K562 (cell line): ENCODE results near the gene OPCML. TPM values are rescaled to one million over a fixed set of nuclear protein-coding genes. Genes with fewer than 3 reads are reported as not detected.

Source experiments
- ATAC-seq: fragments of 200-7000 bp; cut with Tn5 transposase; 3 replicates; pipeline ENCODE4 v1.9.1; 2020; ENCODE audit warnings: moderate library complexity
- BruUV-seq: library from RNA; stranded (reverse); fragments of 400-500 nt; replicated peaks from 2 replicates; lab custom pipeline; 2021; lab: Mats Ljungman, UMichigan
- CTCF ChIA-PET: fragments of 300-600 bp; formaldehyde crosslinking; extraction: SDS; loops from one replicate; lab custom pipeline; 2021; ENCODE audit warnings: low intra/inter-chr PET ratio; lab: Yijun Ruan, JAX
- POLR2A ChIA-PET: fragments of 300-600, 350-650 bp; sonication (Branson Sonifier 250); formaldehyde crosslinking; extraction: SDS; loops from one replicate; lab custom pipeline; 2021; ENCODE audit warnings: antibody characterized with exemption, inconsistent platforms; lab: Yijun Ruan, JAX
- DNase-seq, 4 experiments: peaks; one replicate each; pipeline versions ENCODE4 v3.0.0 to v3.0.0-alpha.2; 2011 to 2018; ENCODE audit warnings: low spot score in 3 of 4, mixed read lengths in 3 of 4; ENCODE audit errors: extremely low read depth in 1 of 4
- FAIRE-seq: peaks from 2 replicates; lab custom pipeline; 2011; peaks lifted over from hg19 to GRCh38; lab: Jason Lieb, UNC
- H2AFZ ChIP-seq: 2 replicates; pipeline ENCODE4 v1.6.0; 2011; ENCODE audit warnings: low read depth, low read length, control low read depth, inconsistent platforms
- H3K27ac ChIP-seq: fragments of 200-600 bp; 3 replicates; pipeline ENCODE4 v1.8.0; 2011; ENCODE audit warnings: low read depth, mild to moderate bottlenecking, control low read depth, inconsistent platforms, low read length, moderate library complexity, mixed read lengths; ENCODE audit errors: extremely low read depth
- H3K27me3 ChIP-seq, 2 experiments: fragments of 300-600 bp in 1 of 2; 2 replicates in 1 of 2; 3 replicates in 1 of 2; pipeline versions ENCODE4 v1.6.0 to v1.8.0; 2011; ENCODE audit warnings: inconsistent platforms in 2 of 2, low read length in 2 of 2, mild to moderate bottlenecking in 1 of 2, mixed read lengths in 1 of 2, moderate library complexity in 1 of 2; ENCODE audit not compliant: control insufficient read depth in 2 of 2, insufficient read depth in 2 of 2
- H3K36me3 ChIP-seq: fragments of 300-600 bp; 3 replicates; pipeline ENCODE4 v1.8.0; 2011; ENCODE audit warnings: mild to moderate bottlenecking, low read length, inconsistent platforms; ENCODE audit not compliant: control insufficient read depth, insufficient read depth
- H3K4me1 ChIP-seq, 2 experiments: fragments of 200-600 bp in 1 of 2; replicated peaks in 1 of 2; 2 replicates in 1 of 2; 3 replicates in 1 of 2; pipeline versions ENCODE4 v1.5.1 to v1.8.0; 2011; ENCODE audit warnings: inconsistent platforms in 2 of 2, low read length in 2 of 2, mild to moderate bottlenecking in 1 of 2, mixed read lengths in 1 of 2, moderate library complexity in 1 of 2; ENCODE audit not compliant: control insufficient read depth in 2 of 2, insufficient read depth in 2 of 2
- H3K4me2 ChIP-seq: 2 replicates; pipeline ENCODE4 v1.6.1; 2011; ENCODE audit warnings: low read length, control low read depth, inconsistent platforms, mixed read lengths; ENCODE audit not compliant: insufficient read depth
- H3K4me3 ChIP-seq: fragments of 200-600 bp; sonication (generic), shearing (Covaris generic); 2 replicates; pipeline ENCODE4 v1.5.1; 2016; ENCODE audit warnings: control low read depth, inconsistent platforms
- H3K79me2 ChIP-seq: fragments of 200-600 bp; 3 replicates; pipeline ENCODE4 v1.8.0; 2011; ENCODE audit warnings: low read length, inconsistent platforms; ENCODE audit not compliant: control insufficient read depth, insufficient read depth
- H3K9ac ChIP-seq, 2 experiments: 2 replicates each; pipeline versions ENCODE4 v1.6.0 to v1.6.1; 2011; ENCODE audit warnings: low read depth in 2 of 2, low read length in 2 of 2, control low read depth in 1 of 2, inconsistent platforms in 1 of 2, mild to moderate bottlenecking in 1 of 2, mixed read lengths in 1 of 2; ENCODE audit not compliant: insufficient read depth in 1 of 2
- H3K9me1 ChIP-seq: one replicate; pipeline ENCODE4 v1.6.0; 2011; ENCODE audit warnings: inconsistent platforms, mild to moderate bottlenecking, low read length, moderate library complexity; ENCODE audit not compliant: control insufficient read depth, insufficient read depth
- H3K9me3 ChIP-seq: replicated peaks from 2 replicates; pipeline ENCODE4 v1.5.1; 2011; ENCODE audit warnings: low read depth, low read length, inconsistent platforms; ENCODE audit not compliant: control insufficient read depth, insufficient read depth
- H4K20me1 ChIP-seq: replicated peaks from 2 replicates; pipeline ENCODE4 v1.6.1; 2011; ENCODE audit warnings: low read length, inconsistent platforms, mixed read lengths; ENCODE audit not compliant: control insufficient read depth, insufficient read depth
- BRCA1 ChIP-seq, 2 experiments: fragments of 450-650 bp in 1 of 2; sonication (generic) in 1 of 2; formaldehyde crosslinking in 1 of 2; IDR thresholded peaks; 2 replicates each; pipeline versions ENCODE4 v1.5.0 to v1.6.1; 2017 to 2020; ENCODE audit warnings: mild to moderate bottlenecking in 1 of 2, missing genetic modification reagents in 1 of 2
- C11orf30 ChIP-seq: fragments of 450-650 bp; IDR thresholded peaks from 2 replicates; pipeline ENCODE4 v1.6.1; 2016; ENCODE audit warnings: low read depth, mild to moderate bottlenecking
- CHCHD3 ChIP-seq: fragments of 250-450 bp; sonication (Bioruptor Pico); IDR thresholded peaks from 2 replicates; pipeline ENCODE4 v2.1.2; 2022; ENCODE audit warnings: mild to moderate bottlenecking
- EP300 ChIP-seq: IDR thresholded peaks from 2 replicates; pipeline ENCODE4 v1.6.1; 2012; ENCODE audit warnings: low read length, improper control_type of control experiment
- HEY1 ChIP-seq: fragments of 250-450 bp; sonication (Bioruptor Pico); IDR thresholded peaks from 2 replicates; pipeline ENCODE4 v1.5.0; 2020; ENCODE audit warnings: mild to moderate bottlenecking, moderate library complexity, borderline replicate concordance
- POLR2G ChIP-seq: fragments of 200-400 bp; formaldehyde crosslinking; IDR thresholded peaks from 2 replicates; pipeline ENCODE4 v1.6.1; 2017; ENCODE audit warnings: low read depth, mild to moderate bottlenecking, antibody characterized with exemption, low read length, moderate library complexity
- YBX1 ChIP-seq: fragments of 450-650 bp; IDR thresholded peaks from 2 replicates; pipeline ENCODE4 v1.7.1; 2016; ENCODE audit warnings: mild to moderate bottlenecking
- ZNF121 ChIP-seq: sonication (generic); formaldehyde crosslinking; conservative IDR thresholded peaks from 2 replicates; pipeline ENCODE4 v1.8.0; 2022; ENCODE audit warnings: missing genetic modification reagents
- ZNF239 ChIP-seq: fragments of 250-450 bp; sonication (Bioruptor Pico); IDR thresholded peaks from 2 replicates; pipeline ENCODE4 v1.4.0; 2020; ENCODE audit warnings: mild to moderate bottlenecking
- ZNF398 ChIP-seq: fragments of 250-450 bp; sonication (Bioruptor Pico); IDR thresholded peaks from 2 replicates; pipeline ENCODE4 v1.8.0; 2021; ENCODE audit warnings: moderate library complexity, mild to moderate bottlenecking, inconsistent platforms
- WGBS: fragments of 100-300 bp; shearing (Covaris generic); methylation state at CpG from one replicate; pipeline ENCODE4 v1.1.6; 2016; ENCODE audit warnings: low coverage, mixed read lengths; ENCODE audit not compliant: insufficient coverage; ENCODE audit errors: missing lambda C conversion rate; 5-methylcytosine and 5-hydroxymethylcytosine counted together
- in situ Hi-C: fragments of 300-500 bp; cut with MboI; formaldehyde crosslinking; loops from 4 replicates; pipeline ENCODE4 v1.15.0; 2018; ENCODE audit warnings: inconsistent platforms, mixed read lengths
- intact Hi-C: fragments of 100-400 bp; cut with micrococcal nuclease; formaldehyde crosslinking; loops from 2 replicates; pipeline ENCODE4 v1.14.2; 2022
- polyA plus RNA-seq, 8 experiments: library from polyadenylated mRNA; depleted of rRNA in 4 of 8; stranded (reverse) in 5 of 8; unstranded in 3 of 8; fragments of >200 nt; fragmentation: Nextera tagmentation in 2 of 8; fragmentation: Illumina TruSeq in 1 of 8; extraction: Ambion mirVana in 2 of 8; extraction: Trizol in 1 of 8; gene quantifications; 2 replicates each; pipeline versions ENCODE4 v1.2.1 to v1.2.3, GENCODE V29; 2011 to 2014; ENCODE audit warnings: inconsistent platforms in 1 of 8, missing spikeins in 1 of 8
- total RNA-seq, 7 experiments: library from RNA; depleted of rRNA in 6 of 7; stranded (reverse); fragments of >200 nt in 6 of 7; fragmentation: Illumina TruSeq in 2 of 7; extraction: Trizol in 2 of 7; gene quantifications; 2 replicates each; pipeline versions ENCODE4 v1.2.1 to v1.2.3, GENCODE V29; 2011 to 2021; ENCODE audit warnings: low replicate concordance in 1 of 7

The OPCML gene
- total and polyA plus RNA-seq, 9 of the 15 experiments (the other 6 are each of a cell fraction or from before 2014, with no cell fraction given): not detected

GRCh38 chr11:132746305-132746704 is 786.0 kb downstream of the OPCML start (continued):
- TF ChIP-seq ZNF239 (CRISPR knock-in tag): no peak

GRCh38 chr11:132745306-132745705 is 787.0 kb downstream of the OPCML start:
- FAIRE-seq: no peak
- in situ Hi-C loops (no loop called here), intact Hi-C loops (no loop called here)
- Histone ChIP-seq H3K36me3 (no peaks in the 10 kb centered on the region), H2AFZ (no peak overlapping the region), H3K27ac (no peak overlapping the region), H3K4me1 (no peaks in the 10 kb centered on the region), H3K79me2 (no peaks in the 10 kb centered on the region), H3K4me3 (no peak overlapping the region), H4K20me1 (no peaks in the 10 kb centered on the region), H3K9me3 (no peaks in the 10 kb centered on the region), H3K27me3 (no peaks in the 10 kb centered on the region), H3K9me1 (no peaks in the 10 kb centered on the region), H3K4me2 (no peak overlapping the region), H3K9ac (no peak overlapping the region)
- no peak for DNase-seq
- no peak for TF ChIP-seq BRCA1 (IDR thresholded peaks at IDR 0.05)
- TF ChIP-seq BRCA1 (CRISPR knock-in tag; IDR thresholded peaks at IDR 0.05): no peak
- 0% methylated on average over 1 of the region's 1 CpG for WGBS
- CTCF ChIA-PET: no interaction called here
- POLR2A ChIA-PET: no interaction called here
- BruUV-seq: no TSS peak
- no peak for ATAC-seq

- DNase-seq: no peak
- no peak for TF ChIP-seq CHCHD3
- no peak for TF ChIP-seq C11orf30
- no peak for TF ChIP-seq HEY1 (CRISPR knock-in tag)
- no peak for TF ChIP-seq ZNF121 (CRISPR knock-in tag)
- no peak for TF ChIP-seq POLR2G
- no peak for TF ChIP-seq YBX1
- no peak for TF ChIP-seq ZNF398 (CRISPR knock-in tag)
- TF ChIP-seq EP300: no peak
- ATAC-seq: no peak
- H3K4me1 ChIP-seq: no peaks in the 10 kb centered on the region
- H2AFZ ChIP-seq: no peak overlapping the region
- H3K36me3 ChIP-seq: no peaks in the 10 kb centered on the region
- in situ Hi-C loops: no loop called here
- no peaks in the 10 kb centered on the region for H3K9me3 ChIP-seq
- FAIRE-seq: no peak
- H3K27me3 ChIP-seq: no peaks in the 10 kb centered on the region
- BruUV-seq: no TSS peak
- no peak overlapping the region for H3K4me3 ChIP-seq
- ChIA-PET POLR2A (no interaction called here), CTCF (no interaction called here)
- no peak overlapping the region for H3K27ac ChIP-seq
- no peak overlapping the region for H3K9ac ChIP-seq
- no peak overlapping the region for H3K4me2 ChIP-seq
- WGBS: 0% methylated on average over 8 of the region's 8 CpGs
- H4K20me1 ChIP-seq: no peaks in the 10 kb centered on the region
- H3K9me1 ChIP-seq: no peaks in the 10 kb centered on the region
- no peaks in the 10 kb centered on the region for H3K79me2 ChIP-seq
- intact Hi-C loops: no loop called here
Measured at GRCh38 chr11:132744771-132745170, 787.5 kb downstream of the OPCML start.
